ENCODE results near the gene AP1M1. TPM values are rescaled to one million over a fixed set of nuclear protein-coding genes. Genes with fewer than 3 reads are reported as not detected.

Gene AP1M1
- total RNA-seq, 1 donor from 2014 or later: 49.4 TPM

GRCh38 chr19:16252459-16253205 lies 54.9 kb downstream of the AP1M1 start:
- H3K27ac Mint-ChIP-seq: peak overlapping the region; percentile 9
- no peak overlapping the region for H3K4me3 Mint-ChIP-seq
- DNase-seq (ENCODE audit: low spot score in 2 of 2, unreplicated experiment in 2 of 2): no peak
- no peaks in the 10 kb centered on the region for H3K36me3 Mint-ChIP-seq
- H3K27me3 Mint-ChIP-seq (ENCODE audit: low read depth): peaks cover under 1% of the 10 kb centered on the region
- TF ChIP-seq, protein P1, sequence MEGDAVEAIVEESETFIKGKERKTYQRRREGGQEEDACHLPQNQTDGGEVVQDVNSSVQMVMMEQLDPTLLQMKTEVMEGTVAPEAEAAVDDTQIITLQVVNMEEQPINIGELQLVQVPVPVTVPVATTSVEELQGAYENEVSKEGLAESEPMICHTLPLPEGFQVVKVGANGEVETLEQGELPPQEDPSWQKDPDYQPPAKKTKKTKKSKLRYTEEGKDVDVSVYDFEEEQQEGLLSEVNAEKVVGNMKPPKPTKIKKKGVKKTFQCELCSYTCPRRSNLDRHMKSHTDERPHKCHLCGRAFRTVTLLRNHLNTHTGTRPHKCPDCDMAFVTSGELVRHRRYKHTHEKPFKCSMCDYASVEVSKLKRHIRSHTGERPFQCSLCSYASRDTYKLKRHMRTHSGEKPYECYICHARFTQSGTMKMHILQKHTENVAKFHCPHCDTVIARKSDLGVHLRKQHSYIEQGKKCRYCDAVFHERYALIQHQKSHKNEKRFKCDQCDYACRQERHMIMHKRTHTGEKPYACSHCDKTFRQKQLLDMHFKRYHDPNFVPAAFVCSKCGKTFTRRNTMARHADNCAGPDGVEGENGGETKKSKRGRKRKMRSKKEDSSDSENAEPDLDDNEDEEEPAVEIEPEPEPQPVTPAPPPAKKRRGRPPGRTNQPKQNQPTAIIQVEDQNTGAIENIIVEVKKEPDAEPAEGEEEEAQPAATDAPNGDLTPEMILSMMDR (IDR thresholded peaks at IDR 0.05; ENCODE audit: unreplicated experiment): no peak
- H3K9me3 Mint-ChIP-seq: no peaks in the 10 kb centered on the region
- H3K4me1 Mint-ChIP-seq: peaks cover 2% of the 10 kb centered on the region

- H3K36me3 Mint-ChIP-seq: no peaks in the 10 kb centered on the region
- peaks cover 2% of the 10 kb centered on the region for H3K4me1 Mint-ChIP-seq
- no peak for DNase-seq (ENCODE audit: low spot score in 2 of 2, unreplicated experiment in 2 of 2)
- no peaks in the 10 kb centered on the region for H3K27me3 Mint-ChIP-seq (ENCODE audit: low read depth)
- no peaks in the 10 kb centered on the region for H3K9me3 Mint-ChIP-seq
- H3K27ac Mint-ChIP-seq: no peak overlapping the region
- H3K4me3 Mint-ChIP-seq: no peak overlapping the region
- TF ChIP-seq, protein P1 (IDR thresholded peaks at IDR 0.05; ENCODE audit: unreplicated experiment): no peak
Observed at GRCh38 chr19:16254851-16255408, 57.2 kb downstream of the AP1M1 start.

DNA sequence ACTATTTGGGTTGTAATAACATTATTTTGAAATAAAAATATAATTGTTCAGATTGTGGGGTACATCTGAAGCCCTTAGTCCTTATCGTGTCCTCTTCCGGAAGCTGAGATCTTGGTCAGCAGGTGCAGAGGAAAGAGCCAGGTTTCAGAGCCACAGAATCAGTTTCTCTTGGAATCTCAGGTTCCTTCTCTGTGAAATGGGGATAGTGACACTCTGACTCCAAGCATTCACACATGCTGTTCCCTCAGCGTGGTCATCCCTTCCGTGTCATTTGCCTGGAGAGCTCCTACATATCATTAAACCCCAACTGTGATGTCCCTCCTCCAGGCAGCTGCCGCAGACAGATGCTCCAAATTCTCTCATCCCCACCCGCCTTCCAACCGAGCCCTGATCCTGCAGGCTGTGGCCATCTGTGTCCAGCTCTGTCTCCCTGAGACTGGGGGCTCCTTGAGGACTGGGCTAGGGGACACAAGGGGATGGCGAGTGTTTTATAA lies 59.8 kb downstream of the AP1M1 start:
- no peaks in the 10 kb centered on the region for H3K36me3 Mint-ChIP-seq
- no peaks in the 10 kb centered on the region for H3K9me3 Mint-ChIP-seq
- peaks cover 13% of the 10 kb centered on the region for H3K4me1 Mint-ChIP-seq
- H3K27me3 Mint-ChIP-seq (ENCODE audit: low read depth): no peaks in the 10 kb centered on the region
- H3K4me3 Mint-ChIP-seq: no peak overlapping the region
- DNase-seq (ENCODE audit: low spot score in 2 of 2, unreplicated experiment in 2 of 2): no peak
- no peak overlapping the region for H3K27ac Mint-ChIP-seq
- TF ChIP-seq, protein P1 (IDR thresholded peaks at IDR 0.05; ENCODE audit: unreplicated experiment): no peak

DNA sequence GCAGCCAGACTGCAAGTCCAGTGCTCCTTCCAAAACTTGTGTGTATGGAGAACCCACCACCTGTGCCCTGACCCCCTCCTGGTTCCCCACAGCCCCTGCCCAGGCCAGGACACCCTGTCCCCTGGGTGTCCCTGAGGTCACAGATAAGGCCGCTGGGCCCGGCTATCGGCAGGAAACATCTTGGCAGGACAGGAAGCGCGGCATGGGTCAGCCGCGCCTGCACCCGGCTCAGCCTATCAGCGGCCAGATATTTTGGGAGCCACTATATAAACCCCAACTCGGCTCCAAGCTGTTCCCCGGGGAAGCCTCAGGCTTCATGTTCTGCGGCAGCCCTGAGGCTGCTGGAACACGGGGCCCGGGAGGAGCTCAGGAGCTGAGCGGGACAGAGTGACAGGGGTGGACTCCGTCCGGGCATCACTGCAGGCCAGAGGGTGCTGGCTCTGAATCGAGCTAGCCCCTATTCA lies 60.8 kb downstream of the AP1M1 start:
- Mint-ChIP-seq H3K4me3 (no peak overlapping the region), H3K36me3 (no peaks in the 10 kb centered on the region)
- no peak for DNase-seq (ENCODE audit: low spot score in 2 of 2, unreplicated experiment in 2 of 2)

DNA sequence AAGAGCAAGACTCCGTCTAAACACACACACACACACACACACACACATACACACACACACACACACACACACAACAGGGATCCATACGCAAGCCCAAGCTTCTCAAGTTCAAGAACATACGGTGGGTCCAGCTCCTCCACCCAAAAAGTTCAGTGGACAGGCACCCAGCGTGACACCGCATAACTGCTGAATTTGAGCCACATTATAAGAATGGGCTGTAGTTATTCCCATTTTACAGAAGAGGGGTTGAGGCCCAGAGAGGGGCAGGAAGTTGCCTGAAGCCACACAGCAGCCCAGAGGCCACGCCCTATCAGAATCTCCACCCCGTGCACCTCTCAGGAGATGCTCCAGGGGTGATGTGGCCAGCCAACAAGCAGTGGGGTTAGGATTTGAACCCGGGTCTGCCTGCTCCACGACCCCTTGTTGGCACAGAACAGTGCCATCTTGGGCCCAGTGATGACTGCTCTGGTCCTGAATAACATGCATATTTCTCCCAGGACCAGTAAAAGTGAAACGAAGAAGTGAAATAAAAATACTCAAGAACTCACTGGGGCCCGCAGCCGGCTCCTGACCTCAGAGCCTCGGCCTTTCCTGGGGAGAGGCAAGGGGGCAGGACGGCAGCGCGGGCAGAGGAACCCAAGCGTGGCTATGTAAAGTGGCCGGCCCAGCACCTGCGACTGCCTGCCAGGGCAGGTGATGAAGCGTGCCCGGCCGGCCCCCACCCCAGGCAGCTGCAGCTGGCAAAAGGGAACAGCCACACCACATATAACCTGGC lies 61.9 kb downstream of the AP1M1 start:
- H3K27me3 Mint-ChIP-seq (ENCODE audit: low read depth): no peaks in the 10 kb centered on the region
- H3K9me3 Mint-ChIP-seq: no peaks in the 10 kb centered on the region
- no peak overlapping the region for H3K27ac Mint-ChIP-seq
- DNase-seq (ENCODE audit: low spot score in 2 of 2, unreplicated experiment in 2 of 2): no peak
- no peaks in the 10 kb centered on the region for H3K36me3 Mint-ChIP-seq
- peaks cover 17% of the 10 kb centered on the region for H3K4me1 Mint-ChIP-seq
- TF ChIP-seq, protein P1 (IDR thresholded peaks at IDR 0.05; ENCODE audit: unreplicated experiment): no peak
- H3K4me3 Mint-ChIP-seq: no peak overlapping the region

More for the DNA sequence above, 60.8 kb downstream of the AP1M1 start:
- H3K9me3 Mint-ChIP-seq: no peaks in the 10 kb centered on the region
- H3K27me3 Mint-ChIP-seq (ENCODE audit: low read depth): no peaks in the 10 kb centered on the region
- TF ChIP-seq, protein P1 (IDR thresholded peaks at IDR 0.05; ENCODE audit: unreplicated experiment): no peak
- H3K27ac Mint-ChIP-seq: no peak overlapping the region
- H3K4me1 Mint-ChIP-seq: peaks cover 17% of the 10 kb centered on the region

All from mesothelial cell of epicardium (in vitro differentiated cells).